ENCODE results near the gene CTCF. TPM values are rescaled to one million over a fixed set of nuclear protein-coding genes. Genes with fewer than 3 reads are reported as not detected.
A peak's percentile ranks its signal among the peaks of the same experiment; 100 is the strongest.

CTCF gene
- total RNA-seq, 1 experiment from 2014 or later, result 33.1 TPM

- in situ Hi-C loops (cut with HindIII; ENCODE audit: low pct_unique_long_range_greater_than_20kb, low sequenced_read_pairs), result no loop called here
- Histone ChIP-seq H3K4me3 (ENCODE audit: low read depth in 2 of 2, low read length in 2 of 2) (no peak overlapping the region), H3K36me3 (ENCODE audit: control insufficient read depth, insufficient read depth, low read length) (no peaks in the 10 kb centered on the region), H3K9me3 (ENCODE audit: control insufficient read depth, insufficient read depth, low read depth, low read length) (no peaks in the 10 kb centered on the region), H3K4me1 (ENCODE audit: control insufficient read depth, insufficient read depth, low read length) (peaks cover 15% of the 10 kb centered on the region), H3K27ac (ENCODE audit: low read length) (no peak overlapping the region), H3K27me3 (ENCODE audit: control insufficient read depth, insufficient read depth, low read length) (no peaks in the 10 kb centered on the region)
- DNase-seq (ENCODE audit: low read depth, low spot score) (no peak), ATAC-seq (no peak)
- no peak for TF ChIP-seq CTCF (IDR thresholded peaks at IDR 0.05)
- TF ChIP-seq TCF7L2 (IDR thresholded peaks at IDR 0.05; ENCODE audit: low read depth, low read length), result no peak
- TF ChIP-seq REST (IDR thresholded peaks at IDR 0.05; ENCODE audit: insufficient read depth in 1 of 2, low read depth in 2 of 2, low read length in 1 of 2), result no peak
- no peak for TF ChIP-seq POLR2AphosphoS5 (IDR thresholded peaks at IDR 0.05; ENCODE audit: low read depth, low read length)
- no peak for TF ChIP-seq SIN3A (IDR thresholded peaks at IDR 0.05; ENCODE audit: borderline replicate concordance, insufficient read depth, low read depth, low read length)
- intact Hi-C loops (cut with micrococcal nuclease; ENCODE audit: unreplicated experiment), result loop anchor here (10.0 kb wide), 1 partner anchor 101 kb away; the partner anchor contains the start of gene CARMIL2
- ChIA-PET CTCF (interaction anchor here (1.0 to 1.3 kb wide), 2 partner anchors 22 to 125 kb away, joined by 3 to 4 read pairs; no protein-coding TSS in a partner anchor), POLR2A (no interaction called here)
- no TSS peak for BruUV-seq (replicated peaks)
These were observed 18.7 kb upstream of the CTCF start for GRCh38 chr16:67543582-67543981.

GRCh38 chr16:67544329-67544841, 17.9 kb upstream of the CTCF start:
- H3K9me3 ChIP-seq (ENCODE audit: control insufficient read depth, insufficient read depth, low read depth, low read length), result no peaks in the 10 kb centered on the region
- intact Hi-C loops (cut with micrococcal nuclease; ENCODE audit: unreplicated experiment) (loop anchor here (10.0 kb wide), 1 partner anchor 100 kb away; the partner anchor contains the start of gene CARMIL2), in situ Hi-C loops (cut with HindIII; ENCODE audit: low pct_unique_long_range_greater_than_20kb, low sequenced_read_pairs) (no loop called here)
- no TSS peak for BruUV-seq (replicated peaks)
- no peak overlapping the region for H3K27ac ChIP-seq (ENCODE audit: low read length)
- ATAC-seq (0 out of 2 replicates have a peak, but pooled peaks have one; percentile 6), DNase-seq (ENCODE audit: low read depth, low spot score) (no peak)
- TF ChIP-seq CTCF (IDR thresholded peaks at IDR 0.05), result peak; percentile 35
- no peak for TF ChIP-seq POLR2AphosphoS5 (IDR thresholded peaks at IDR 0.05; ENCODE audit: low read depth, low read length)
- no peak for TF ChIP-seq REST (IDR thresholded peaks at IDR 0.05; ENCODE audit: insufficient read depth in 1 of 2, low read depth in 2 of 2, low read length in 1 of 2)
- no peaks in the 10 kb centered on the region for H3K36me3 ChIP-seq (ENCODE audit: control insufficient read depth, insufficient read depth, low read length)
- peaks cover 9% of the 10 kb centered on the region; the same call in 1 of the 2 replicates for H3K4me1 ChIP-seq (ENCODE audit: control insufficient read depth, insufficient read depth, low read length)
- H3K4me3 ChIP-seq (ENCODE audit: low read depth in 2 of 2, low read length in 2 of 2), result no peak overlapping the region
- CTCF ChIA-PET, result interaction anchor here (0.7 to 1.3 kb wide), 2 partner anchors 7 to 23 kb away, joined by 3 to 4 read pairs; no protein-coding TSS in a partner anchor
- POLR2A ChIA-PET, result interaction anchor here (0.6 kb wide), 1 partner anchor 12 kb away, joined by 15 read pairs; no protein-coding TSS in a partner anchor
- H3K27me3 ChIP-seq (ENCODE audit: control insufficient read depth, insufficient read depth, low read length), result no peaks in the 10 kb centered on the region

Data from Panc1 (cell line).